ENCODE results near the gene GZMM.

GZMM gene

GRCh38 chr19:512547-513365 is 31.1 kb upstream of the GZMM start:
- TF ChIP-seq, protein P1, sequence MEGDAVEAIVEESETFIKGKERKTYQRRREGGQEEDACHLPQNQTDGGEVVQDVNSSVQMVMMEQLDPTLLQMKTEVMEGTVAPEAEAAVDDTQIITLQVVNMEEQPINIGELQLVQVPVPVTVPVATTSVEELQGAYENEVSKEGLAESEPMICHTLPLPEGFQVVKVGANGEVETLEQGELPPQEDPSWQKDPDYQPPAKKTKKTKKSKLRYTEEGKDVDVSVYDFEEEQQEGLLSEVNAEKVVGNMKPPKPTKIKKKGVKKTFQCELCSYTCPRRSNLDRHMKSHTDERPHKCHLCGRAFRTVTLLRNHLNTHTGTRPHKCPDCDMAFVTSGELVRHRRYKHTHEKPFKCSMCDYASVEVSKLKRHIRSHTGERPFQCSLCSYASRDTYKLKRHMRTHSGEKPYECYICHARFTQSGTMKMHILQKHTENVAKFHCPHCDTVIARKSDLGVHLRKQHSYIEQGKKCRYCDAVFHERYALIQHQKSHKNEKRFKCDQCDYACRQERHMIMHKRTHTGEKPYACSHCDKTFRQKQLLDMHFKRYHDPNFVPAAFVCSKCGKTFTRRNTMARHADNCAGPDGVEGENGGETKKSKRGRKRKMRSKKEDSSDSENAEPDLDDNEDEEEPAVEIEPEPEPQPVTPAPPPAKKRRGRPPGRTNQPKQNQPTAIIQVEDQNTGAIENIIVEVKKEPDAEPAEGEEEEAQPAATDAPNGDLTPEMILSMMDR (conservative IDR thresholded peaks at IDR 0.05; ENCODE audit: control insufficient read depth, insufficient read depth, low read depth, low read length), result no peak
- DNase-seq (ENCODE audit: low read depth), result no peak
- H3K4me3 ChIP-seq (ENCODE audit: control insufficient read depth, low read depth, low read length), result no peak overlapping the region

GRCh38 chr19:513368-514165 is 30.3 kb upstream of the GZMM start:
- no peak overlapping the region for H3K4me3 ChIP-seq (ENCODE audit: control insufficient read depth, low read depth, low read length)
- TF ChIP-seq, protein P1 (conservative IDR thresholded peaks at IDR 0.05; ENCODE audit: control insufficient read depth, insufficient read depth, low read depth, low read length), result no peak
- no peak for DNase-seq (ENCODE audit: low read depth)

- DNase-seq (ENCODE audit: low read depth), result no peak
- no peak overlapping the region for H3K4me3 ChIP-seq (ENCODE audit: control insufficient read depth, low read depth, low read length)
- TF ChIP-seq, protein P1 (conservative IDR thresholded peaks at IDR 0.05; ENCODE audit: control insufficient read depth, insufficient read depth, low read depth, low read length), result no peak
These were observed 29.6 kb upstream of the GZMM start for GRCh38 chr19:514166-514663.

DNA sequence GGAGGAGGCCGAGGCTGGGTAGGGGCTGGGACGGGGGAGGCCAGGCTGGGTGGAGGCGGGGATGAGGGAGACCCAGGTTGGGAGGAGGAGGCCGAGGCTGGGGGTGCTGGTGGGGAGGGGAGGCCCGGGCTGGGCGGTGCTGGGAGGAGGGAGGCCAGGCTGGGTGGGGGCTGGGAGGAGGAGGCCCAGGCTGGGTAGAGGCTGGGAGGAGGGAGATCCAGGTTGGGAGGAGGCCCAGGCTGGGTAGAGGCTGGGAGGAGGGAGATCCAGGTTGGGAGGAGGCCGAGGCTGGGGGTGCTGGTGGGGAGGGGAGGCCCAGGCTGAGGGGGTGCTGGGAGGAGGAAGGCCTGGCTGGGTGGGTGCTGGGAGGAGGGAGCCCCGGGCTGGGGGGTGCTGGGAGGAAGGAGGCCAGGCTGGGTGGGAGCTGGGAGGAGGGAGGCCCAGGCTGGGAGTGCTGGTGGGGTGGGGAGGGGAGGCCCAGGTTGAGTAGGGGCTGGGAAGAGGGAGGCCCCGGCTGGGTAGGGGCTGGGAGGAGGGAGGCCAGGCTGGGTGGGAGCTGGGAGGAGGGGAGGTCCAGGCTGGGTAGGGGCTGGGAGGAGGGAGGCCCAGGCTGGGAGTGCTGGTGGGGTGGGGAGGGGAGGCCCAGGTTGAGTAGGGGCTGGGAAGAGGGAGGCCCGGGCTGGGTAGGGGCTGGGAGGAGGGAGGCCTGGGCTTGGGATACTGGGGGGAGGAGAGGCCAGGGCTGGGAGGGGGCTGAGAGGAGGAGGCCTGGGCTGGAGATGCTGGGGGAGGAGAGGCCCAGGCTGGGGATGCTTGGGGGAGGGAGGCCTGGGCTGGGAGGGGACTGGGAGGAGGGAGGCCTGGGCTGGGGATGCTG is 25.9 kb upstream of the GZMM start:
- TF ChIP-seq, protein P1 (conservative IDR thresholded peaks at IDR 0.05; ENCODE audit: control insufficient read depth, insufficient read depth, low read depth, low read length), result no peak
- H3K4me3 ChIP-seq (ENCODE audit: control insufficient read depth, low read depth, low read length), result no peak overlapping the region
- DNase-seq (ENCODE audit: low read depth), result no peak

DNA sequence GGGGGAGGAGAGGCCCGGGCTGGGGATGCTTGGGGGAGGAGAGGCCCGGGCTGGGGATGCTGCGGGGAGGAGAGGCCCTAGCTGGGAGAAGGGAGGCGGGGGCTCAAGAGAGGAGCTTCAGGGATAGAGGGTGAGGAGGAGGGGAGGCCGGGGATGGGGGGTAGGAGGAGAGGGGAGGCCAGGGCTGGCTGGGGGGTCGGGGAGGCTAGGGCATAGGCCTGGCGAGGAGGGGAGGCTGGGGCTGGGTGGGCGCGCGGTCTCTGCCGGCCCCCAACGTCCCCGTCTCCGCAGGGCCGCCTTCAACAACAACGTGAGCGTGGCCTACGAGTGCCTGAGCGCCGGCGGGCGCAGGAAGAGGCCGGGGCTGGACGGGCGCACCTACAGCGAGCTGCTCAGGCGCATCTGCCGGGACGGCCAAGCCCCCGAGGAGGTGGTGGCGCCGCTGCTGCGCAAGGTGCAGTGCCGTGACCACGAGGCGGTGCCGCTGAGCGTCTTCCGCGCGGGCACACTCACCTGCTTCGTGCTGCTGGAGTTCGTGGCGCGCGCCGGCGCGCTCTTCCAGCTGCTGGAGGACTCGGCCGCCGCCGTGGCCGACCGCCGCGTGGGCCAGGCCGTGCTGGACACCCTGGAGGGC is 25.1 kb upstream of the GZMM start:
- H3K4me3 ChIP-seq (ENCODE audit: control insufficient read depth, low read depth, low read length), result no peak overlapping the region
- TF ChIP-seq, protein P1 (conservative IDR thresholded peaks at IDR 0.05; ENCODE audit: control insufficient read depth, insufficient read depth, low read depth, low read length), result no peak
- DNase-seq (ENCODE audit: low read depth), result no peak

- DNase-seq (ENCODE audit: low read depth), result no peak
- no peak overlapping the region for H3K4me3 ChIP-seq (ENCODE audit: control insufficient read depth, low read depth, low read length)
- TF ChIP-seq, protein P1 (conservative IDR thresholded peaks at IDR 0.05; ENCODE audit: control insufficient read depth, insufficient read depth, low read depth, low read length), result no peak
These were observed 24.4 kb upstream of the GZMM start for GRCh38 chr19:519449-519865.

Data from fibroblast of mammary gland (primary cell).